MM.1S (cell line): ENCODE measurements around the gene CARD10.
A peak's percentile ranks its signal among the peaks of the same experiment; 100 is the strongest.

Experiments
- DNase-seq: peaks from one replicate; pipeline ENCODE4 v3.0.0-alpha.2; 2015
- H2AFZ ChIP-seq: fragments of 300-600 bp; sonication (generic); 2 replicates; pipeline ENCODE4 v1.6.0; 2016; ENCODE audit warnings: antibody characterized with exemption, low read length
- H3F3A ChIP-seq: fragments of 300-600 bp; sonication (generic); 2 replicates; pipeline ENCODE4 v1.6.1; 2016; ENCODE audit warnings: mild to moderate bottlenecking, antibody characterized with exemption, low read length, moderate library complexity, mixed read lengths; ENCODE audit not compliant: insufficient read depth
- H3K27ac ChIP-seq: fragments of 300-600 bp; sonication (generic); 2 replicates; pipeline ENCODE4 v1.5.1; 2016; ENCODE audit warnings: mild to moderate bottlenecking, low read length
- H3K27me3 ChIP-seq: fragments of 300-600 bp; sonication (generic); replicated peaks from 2 replicates; pipeline ENCODE4 v1.6.0; 2016; ENCODE audit warnings: low read length; ENCODE audit not compliant: insufficient read depth
- H3K36me3 ChIP-seq: fragments of 300-600 bp; sonication (generic); replicated peaks from 2 replicates; pipeline ENCODE4 v1.6.1; 2016; ENCODE audit warnings: mild to moderate bottlenecking, low read length, mixed read lengths; ENCODE audit not compliant: insufficient read depth
- H3K4me1 ChIP-seq: fragments of 300-600 bp; sonication (generic); 2 replicates; pipeline ENCODE4 v1.6.1; 2016; ENCODE audit warnings: low read length, mixed read lengths
- H3K4me2 ChIP-seq: fragments of 300-600 bp; sonication (generic); 2 replicates; pipeline ENCODE4 v1.6.0; 2016; ENCODE audit warnings: low read depth, low read length
- H3K4me3 ChIP-seq: fragments of 300-600 bp; sonication (generic); 2 replicates; pipeline ENCODE4 v1.5.1; 2016; ENCODE audit warnings: low read length, mixed read lengths
- H3K79me2 ChIP-seq: fragments of 300-600 bp; sonication (generic); 2 replicates; pipeline ENCODE4 v1.6.1; 2016; ENCODE audit warnings: mixed run types, low read length, mixed read lengths
- H3K9ac ChIP-seq: fragments of 300-600 bp; sonication (generic); 2 replicates; pipeline ENCODE4 v1.6.1; 2016; ENCODE audit warnings: low read length, mixed read lengths
- H3K9me2 ChIP-seq: fragments of 300-600 bp; sonication (generic); replicated peaks from 2 replicates; pipeline ENCODE4 v1.6.1; 2016; ENCODE audit warnings: mild to moderate bottlenecking, low read length, mixed read lengths; ENCODE audit not compliant: insufficient read depth
- H3K9me3 ChIP-seq: fragments of 300-600 bp; sonication (generic); replicated peaks from 2 replicates; pipeline ENCODE4 v1.6.1; 2016; ENCODE audit warnings: mild to moderate bottlenecking, low read length, mixed read lengths; ENCODE audit not compliant: insufficient read depth
- H4K20me1 ChIP-seq: fragments of 300-600 bp; sonication (generic); 2 replicates; pipeline ENCODE4 v1.6.1; 2016; ENCODE audit warnings: mild to moderate bottlenecking, low read length, moderate library complexity, mixed read lengths; ENCODE audit not compliant: insufficient read depth
- EZH2 ChIP-seq: fragments of 300-600 bp; sonication (generic); optimal IDR thresholded peaks from 2 replicates; pipeline ENCODE3; 2017; ENCODE audit warnings: low read depth, mild to moderate bottlenecking, antibody characterized with exemption, low read length, mixed read lengths
- EZH2phosphoT487 ChIP-seq: fragments of 300-600 bp; sonication (generic); IDR thresholded peaks from 2 replicates; pipeline ENCODE4 v1.6.1; 2018; ENCODE audit warnings: antibody characterized with exemption, low read length
- TF ChIP-seq, protein P1 (sequence below): fragments of 300-600 bp; sonication (generic); IDR thresholded peaks from 2 replicates; pipeline ENCODE4 v1.5.1; 2016; ENCODE audit warnings: antibody characterized with exemption, low read length, mixed read lengths

The CARD10 gene

DNA sequence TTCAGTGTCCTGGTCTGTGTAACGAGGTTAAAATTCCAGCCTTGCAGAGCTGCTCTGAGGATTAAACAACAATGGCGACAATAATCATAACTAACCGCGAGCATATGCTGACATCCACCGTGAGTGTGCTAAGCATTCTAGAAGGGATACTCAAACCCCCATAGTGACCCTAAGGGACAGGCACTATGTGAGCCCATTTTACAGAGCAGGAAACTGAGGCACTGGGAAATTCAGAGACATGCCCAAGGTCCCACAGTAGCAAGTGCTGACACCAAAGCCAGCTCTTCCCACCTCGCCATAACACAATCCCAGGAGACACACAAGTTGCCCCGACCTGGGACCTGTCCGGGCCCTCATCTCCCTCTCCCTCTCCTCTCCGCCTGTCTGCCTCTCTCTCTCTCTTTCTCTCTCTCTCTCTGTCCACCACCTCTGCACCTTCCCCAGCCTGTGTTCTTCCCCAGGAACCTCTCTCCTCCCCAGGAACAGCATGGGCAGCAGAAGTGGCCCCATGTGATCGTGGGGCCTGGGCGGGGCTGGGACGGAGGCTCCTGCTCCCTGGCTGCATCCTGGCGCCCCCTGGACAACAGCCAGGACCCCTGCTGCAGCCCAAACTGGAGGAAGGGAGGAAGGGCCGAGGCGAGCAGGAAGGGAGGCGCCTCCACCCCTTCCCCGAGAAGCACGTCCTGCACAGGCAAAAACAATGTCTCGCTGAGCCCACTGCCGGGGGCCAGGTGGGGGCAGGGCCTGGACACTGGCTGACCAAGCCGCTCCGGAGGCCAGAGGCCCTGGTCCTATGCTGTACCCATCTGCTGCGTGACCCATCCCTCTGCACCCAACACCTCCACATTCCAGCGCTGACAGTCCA lies 18.2 kb downstream of the CARD10 start:
- Histone ChIP-seq H3K9me3 (no peaks in the 10 kb centered on the region), H3K27me3 (peaks cover 64% of the 10 kb centered on the region), H3F3A (no peaks in the 10 kb centered on the region), H3K4me1 (peaks cover 10% of the 10 kb centered on the region), H3K36me3 (no peaks in the 10 kb centered on the region), H3K4me3 (no peak overlapping the region), H3K9me2 (no peaks in the 10 kb centered on the region), H3K79me2 (no peaks in the 10 kb centered on the region), H3K4me2 (no peak overlapping the region), H2AFZ (no peak overlapping the region), H3K27ac (no peak overlapping the region), H4K20me1 (no peaks in the 10 kb centered on the region), H3K9ac (no peak overlapping the region)
- DNase-seq = no peak
- TF ChIP-seq EZH2phosphoT487 = no peak
- TF ChIP-seq, protein P1, sequence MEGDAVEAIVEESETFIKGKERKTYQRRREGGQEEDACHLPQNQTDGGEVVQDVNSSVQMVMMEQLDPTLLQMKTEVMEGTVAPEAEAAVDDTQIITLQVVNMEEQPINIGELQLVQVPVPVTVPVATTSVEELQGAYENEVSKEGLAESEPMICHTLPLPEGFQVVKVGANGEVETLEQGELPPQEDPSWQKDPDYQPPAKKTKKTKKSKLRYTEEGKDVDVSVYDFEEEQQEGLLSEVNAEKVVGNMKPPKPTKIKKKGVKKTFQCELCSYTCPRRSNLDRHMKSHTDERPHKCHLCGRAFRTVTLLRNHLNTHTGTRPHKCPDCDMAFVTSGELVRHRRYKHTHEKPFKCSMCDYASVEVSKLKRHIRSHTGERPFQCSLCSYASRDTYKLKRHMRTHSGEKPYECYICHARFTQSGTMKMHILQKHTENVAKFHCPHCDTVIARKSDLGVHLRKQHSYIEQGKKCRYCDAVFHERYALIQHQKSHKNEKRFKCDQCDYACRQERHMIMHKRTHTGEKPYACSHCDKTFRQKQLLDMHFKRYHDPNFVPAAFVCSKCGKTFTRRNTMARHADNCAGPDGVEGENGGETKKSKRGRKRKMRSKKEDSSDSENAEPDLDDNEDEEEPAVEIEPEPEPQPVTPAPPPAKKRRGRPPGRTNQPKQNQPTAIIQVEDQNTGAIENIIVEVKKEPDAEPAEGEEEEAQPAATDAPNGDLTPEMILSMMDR = no peak
- TF ChIP-seq EZH2 = no peak

DNA sequence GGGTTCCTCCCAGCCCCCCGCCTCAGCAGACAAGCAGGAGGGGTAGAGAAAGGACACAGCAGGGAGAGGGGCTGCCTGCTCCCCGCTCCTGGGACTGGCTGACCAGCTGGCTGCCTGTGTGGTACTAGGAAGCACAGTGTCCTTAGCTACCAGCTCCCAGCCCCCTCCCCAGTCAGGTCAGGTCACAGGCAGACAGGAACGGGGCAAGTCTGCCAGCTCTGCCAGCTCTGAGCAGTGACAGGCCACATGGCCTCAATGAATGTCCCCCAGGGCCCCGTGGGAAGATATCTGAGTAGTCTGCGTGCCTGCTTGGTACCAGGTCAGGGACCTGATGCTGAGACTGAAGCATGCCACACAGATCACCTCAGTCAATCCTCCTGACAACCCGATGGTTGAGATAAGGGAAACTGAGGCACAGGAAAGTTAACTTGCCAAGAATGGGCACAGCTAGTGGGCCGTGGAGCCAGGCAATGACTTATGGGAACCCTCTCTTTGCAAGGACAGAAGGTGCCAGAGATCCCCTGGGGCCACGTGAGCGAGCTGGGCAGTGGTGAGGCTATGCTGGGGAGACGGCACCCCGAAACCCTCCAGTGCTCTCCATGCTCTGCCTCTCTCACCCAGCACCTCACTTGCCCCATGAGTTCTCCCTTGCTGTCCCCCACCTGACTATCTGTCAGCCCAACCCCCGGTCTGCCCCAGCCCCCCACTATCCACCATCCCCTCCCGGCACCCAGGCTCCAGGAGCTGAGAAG lies 19.2 kb downstream of the CARD10 start:
- TF ChIP-seq, protein P1 = no peak
- TF ChIP-seq EZH2phosphoT487 (no peak), EZH2 (no peak)
- H2AFZ ChIP-seq = no peak overlapping the region
- H3K36me3 ChIP-seq = no peaks in the 10 kb centered on the region
- DNase-seq = no peak
- no peaks in the 10 kb centered on the region for H3F3A ChIP-seq
- peaks cover 10% of the 10 kb centered on the region for H3K4me1 ChIP-seq
- H3K9me2 ChIP-seq = no peaks in the 10 kb centered on the region
- peaks cover 74% of the 10 kb centered on the region for H3K27me3 ChIP-seq
- H3K9me3 ChIP-seq = no peaks in the 10 kb centered on the region
- no peak overlapping the region for H3K4me3 ChIP-seq
- H3K4me2 ChIP-seq = no peak overlapping the region
- no peak overlapping the region for H3K27ac ChIP-seq
- no peaks in the 10 kb centered on the region for H3K79me2 ChIP-seq
- H3K9ac ChIP-seq = no peak overlapping the region
- H4K20me1 ChIP-seq = no peaks in the 10 kb centered on the region

DNA sequence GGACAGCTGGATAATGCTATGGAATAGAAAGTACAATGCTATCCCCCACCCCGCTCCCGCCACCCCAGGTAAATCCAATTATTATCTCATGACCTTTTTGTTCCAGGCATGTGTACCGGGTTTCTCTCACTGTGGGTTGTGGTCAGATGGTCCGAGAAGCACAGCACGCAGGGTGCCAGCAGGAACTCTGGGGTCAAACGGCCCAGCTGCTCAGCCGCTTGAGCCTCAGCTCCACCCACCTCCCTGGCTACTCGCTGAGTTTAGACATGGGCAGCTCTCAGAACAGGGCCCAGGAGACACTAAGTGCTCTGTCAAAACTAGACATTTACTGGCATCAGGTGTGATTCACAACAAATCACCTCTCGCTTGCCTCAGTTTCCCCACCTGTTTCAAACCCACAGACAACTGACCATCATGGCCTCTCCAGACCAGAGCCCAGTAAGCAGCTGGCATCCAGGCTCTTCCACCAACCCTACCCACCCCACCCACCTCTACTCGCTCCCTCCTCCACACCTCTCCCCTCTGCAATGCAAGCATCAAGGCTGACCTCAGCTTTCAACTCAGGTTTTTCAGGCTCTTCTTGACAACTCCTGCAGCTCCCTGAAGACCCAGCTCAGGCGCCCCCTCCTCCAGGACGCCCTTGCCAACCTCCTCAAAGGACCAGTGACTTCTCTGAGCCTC lies 20.0 kb downstream of the CARD10 start:
- Histone ChIP-seq H3K79me2 (no peaks in the 10 kb centered on the region), H3K9ac (no peak overlapping the region), H3K27ac (no peak overlapping the region), H3K4me3 (no peak overlapping the region), H3K4me2 (0 out of 2 replicates have a peak overlapping the region, but pooled peaks have one; percentile 8), H3K9me3 (no peaks in the 10 kb centered on the region), H3K4me1 (peaks cover 10% of the 10 kb centered on the region), H3F3A (no peaks in the 10 kb centered on the region), H4K20me1 (no peaks in the 10 kb centered on the region), H3K27me3 (peaks cover 77% of the 10 kb centered on the region), H3K36me3 (no peaks in the 10 kb centered on the region), H3K9me2 (no peaks in the 10 kb centered on the region), H2AFZ (no peak overlapping the region)
- TF ChIP-seq EZH2 (no peak), EZH2phosphoT487 (no peak)
- TF ChIP-seq, protein P1 = no peak
- peak; percentile 13 for DNase-seq
